Measurements from ENCODE around the gene UPP1. TPM values are rescaled to one million over a fixed set of nuclear protein-coding genes. Genes with fewer than 3 reads are reported as not detected.

The UPP1 gene
- total RNA-seq, 1 donor from 2014 or later = 61.0 TPM

DNA sequence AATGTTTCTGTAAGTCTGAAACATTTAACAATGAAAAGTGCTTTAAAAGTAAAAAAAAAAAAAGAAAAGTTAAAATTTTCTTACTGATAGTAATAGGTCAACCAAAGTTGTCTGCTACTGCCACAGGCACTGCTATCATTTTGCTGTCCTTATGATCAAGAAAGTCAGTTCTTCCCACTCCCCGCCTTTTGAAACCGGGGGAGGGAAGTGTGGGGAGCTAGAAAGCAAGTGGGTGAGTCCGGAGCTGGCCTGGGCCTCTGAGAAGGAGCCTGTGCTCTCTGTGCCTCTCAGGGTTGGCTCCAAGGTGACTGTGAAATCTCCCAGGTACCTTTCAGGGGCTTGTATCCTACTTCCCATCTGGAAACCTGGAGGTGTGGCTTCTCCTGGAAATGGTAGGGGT, 46.4 kb upstream of the UPP1 start:
- TF ChIP-seq, protein P1, sequence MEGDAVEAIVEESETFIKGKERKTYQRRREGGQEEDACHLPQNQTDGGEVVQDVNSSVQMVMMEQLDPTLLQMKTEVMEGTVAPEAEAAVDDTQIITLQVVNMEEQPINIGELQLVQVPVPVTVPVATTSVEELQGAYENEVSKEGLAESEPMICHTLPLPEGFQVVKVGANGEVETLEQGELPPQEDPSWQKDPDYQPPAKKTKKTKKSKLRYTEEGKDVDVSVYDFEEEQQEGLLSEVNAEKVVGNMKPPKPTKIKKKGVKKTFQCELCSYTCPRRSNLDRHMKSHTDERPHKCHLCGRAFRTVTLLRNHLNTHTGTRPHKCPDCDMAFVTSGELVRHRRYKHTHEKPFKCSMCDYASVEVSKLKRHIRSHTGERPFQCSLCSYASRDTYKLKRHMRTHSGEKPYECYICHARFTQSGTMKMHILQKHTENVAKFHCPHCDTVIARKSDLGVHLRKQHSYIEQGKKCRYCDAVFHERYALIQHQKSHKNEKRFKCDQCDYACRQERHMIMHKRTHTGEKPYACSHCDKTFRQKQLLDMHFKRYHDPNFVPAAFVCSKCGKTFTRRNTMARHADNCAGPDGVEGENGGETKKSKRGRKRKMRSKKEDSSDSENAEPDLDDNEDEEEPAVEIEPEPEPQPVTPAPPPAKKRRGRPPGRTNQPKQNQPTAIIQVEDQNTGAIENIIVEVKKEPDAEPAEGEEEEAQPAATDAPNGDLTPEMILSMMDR (IDR thresholded peaks at IDR 0.05) = no peak
- no peaks in the 10 kb centered on the region for H3K9me3 ChIP-seq
- H3K27me3 ChIP-seq (ENCODE audit: low read depth) = no peaks in the 10 kb centered on the region
- no peaks in the 10 kb centered on the region for H3K4me1 ChIP-seq
- H3K4me3 ChIP-seq = no peak overlapping the region
- H3K36me3 ChIP-seq = no peaks in the 10 kb centered on the region
- H3K27ac ChIP-seq = no peak overlapping the region
- intact Hi-C loops (cut with DNase I) = no loop called here
- ATAC-seq (no peak), DNase-seq (no peak)

DNA sequence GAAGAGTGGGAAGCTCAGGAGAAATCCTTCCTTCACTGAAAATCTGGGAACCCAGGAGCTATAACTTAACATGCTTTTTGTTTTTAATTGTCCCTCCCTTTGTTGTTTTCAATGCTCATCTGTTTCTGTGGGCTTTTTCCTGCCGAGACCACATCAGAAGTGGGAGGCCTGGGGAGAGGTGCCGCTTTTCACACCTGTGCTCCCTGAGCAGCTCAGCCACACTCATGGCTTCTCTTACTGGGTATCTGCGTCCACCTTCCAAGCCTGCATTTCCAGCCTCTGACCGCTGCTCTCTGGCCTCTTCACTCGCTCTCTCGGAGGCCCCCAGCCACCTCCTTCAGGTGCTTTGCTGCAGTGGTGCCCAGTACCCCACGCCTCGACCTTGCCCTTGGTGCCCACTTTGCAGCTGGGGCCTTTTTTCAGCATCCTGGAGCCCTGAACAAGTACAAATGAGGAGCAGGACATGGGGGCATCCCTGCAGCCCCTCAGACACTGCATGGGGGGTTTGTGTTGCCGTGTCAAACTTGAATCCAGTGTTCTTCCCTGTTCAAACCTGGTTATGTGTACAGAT, 43.8 kb upstream of the UPP1 start:
- Histone ChIP-seq H3K4me3 (no peak overlapping the region), H3K4me1 (no peaks in the 10 kb centered on the region), H3K9me3 (no peaks in the 10 kb centered on the region), H3K27ac (no peak overlapping the region), H3K27me3 (ENCODE audit: low read depth) (no peaks in the 10 kb centered on the region), H3K36me3 (no peaks in the 10 kb centered on the region)
- DNase-seq (no peak), ATAC-seq (no peak)
- TF ChIP-seq, protein P1 (IDR thresholded peaks at IDR 0.05) = no peak
- intact Hi-C loops (cut with DNase I) = no loop called here

DNA sequence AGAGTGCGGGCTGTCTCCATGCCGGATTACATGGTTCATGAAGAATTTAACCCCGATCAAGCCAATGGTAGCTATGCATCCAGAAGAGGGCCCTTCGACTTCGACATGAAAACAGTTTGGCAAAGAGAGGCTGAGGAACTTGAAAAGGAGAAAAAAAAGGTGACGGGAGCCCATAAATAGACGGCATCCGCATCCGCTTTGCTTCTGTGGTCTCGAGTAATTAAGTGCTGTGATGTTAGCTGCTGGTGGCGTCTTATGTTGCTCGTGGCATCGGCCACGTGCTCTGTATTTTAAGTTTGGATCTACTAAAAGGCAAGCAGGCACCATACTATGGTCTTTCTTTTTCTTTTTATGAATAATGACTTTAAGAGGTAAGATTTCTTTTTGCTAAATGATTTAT, 42.6 kb upstream of the UPP1 start:
- H3K9me3 ChIP-seq = no peaks in the 10 kb centered on the region
- no peak for ATAC-seq
- TF ChIP-seq, protein P1 (IDR thresholded peaks at IDR 0.05) = no peak
- no peaks in the 10 kb centered on the region for H3K4me1 ChIP-seq
- DNase-seq = no peak
- H3K27me3 ChIP-seq (ENCODE audit: low read depth) = no peaks in the 10 kb centered on the region
- no peaks in the 10 kb centered on the region for H3K36me3 ChIP-seq
- no peak overlapping the region for H3K27ac ChIP-seq
- intact Hi-C loops (cut with DNase I) = no loop called here
- H3K4me3 ChIP-seq = no peak overlapping the region

DNA sequence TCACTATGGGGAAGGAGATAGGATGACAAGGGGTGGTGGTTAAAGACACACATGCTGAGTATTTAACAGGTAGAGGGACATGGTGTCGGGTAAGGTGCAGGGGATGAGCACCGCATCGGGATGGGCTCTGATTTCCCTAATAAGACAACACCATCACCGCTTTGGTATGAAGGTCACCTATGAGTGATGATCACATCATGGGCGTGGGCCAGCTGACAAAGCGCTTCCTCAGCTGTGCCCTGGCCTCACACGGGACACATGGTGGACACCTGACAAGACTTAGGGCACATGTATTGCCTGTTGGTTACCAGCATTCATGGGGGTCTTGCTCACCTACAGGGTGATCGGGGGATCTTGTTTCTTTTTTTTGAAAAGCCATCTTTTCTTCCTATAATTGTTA, 41.0 kb upstream of the UPP1 start:
- intact Hi-C loops (cut with DNase I) = no loop called here

DNA sequence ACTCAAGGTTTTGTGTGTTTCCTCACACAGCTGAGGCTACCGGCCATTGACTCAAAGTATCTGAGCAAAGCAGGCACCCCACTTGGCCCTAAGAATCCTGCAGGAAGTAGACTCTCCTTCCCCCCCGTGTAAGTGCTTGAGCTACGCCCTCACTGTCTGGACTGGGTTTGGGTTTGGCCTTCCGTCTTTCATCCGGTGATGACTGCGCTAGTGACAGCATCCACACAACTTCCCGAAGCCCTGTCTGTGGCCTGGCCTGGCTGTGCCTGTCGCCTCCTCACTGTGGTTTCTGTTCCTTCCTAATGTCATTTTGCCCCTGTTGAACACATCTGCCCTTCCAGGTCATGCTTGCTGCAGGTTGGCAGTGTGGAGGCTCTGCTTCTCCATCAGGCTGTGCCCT, 39.2 kb upstream of the UPP1 start:
- H3K9me3 ChIP-seq = no peaks in the 10 kb centered on the region
- peaks cover 5% of the 10 kb centered on the region for H3K4me1 ChIP-seq
- DNase-seq (peak; percentile 64), ATAC-seq (peak; percentile 38 to 76)
- H3K27me3 ChIP-seq (ENCODE audit: low read depth) = no peaks in the 10 kb centered on the region
- TF ChIP-seq, protein P1 (IDR thresholded peaks at IDR 0.05) = no peak
- H3K4me3 ChIP-seq = no peak overlapping the region
- intact Hi-C loops (cut with DNase I) = no loop called here
- H3K27ac ChIP-seq = no peak overlapping the region
- no peaks in the 10 kb centered on the region for H3K36me3 ChIP-seq

More for the DNA sequence above, 41.0 kb upstream of the UPP1 start:
- TF ChIP-seq, protein P1 (IDR thresholded peaks at IDR 0.05) = no peak
- Histone ChIP-seq H3K36me3 (no peaks in the 10 kb centered on the region), H3K9me3 (no peaks in the 10 kb centered on the region), H3K27ac (no peak overlapping the region), H3K4me3 (no peak overlapping the region), H3K27me3 (ENCODE audit: low read depth) (no peaks in the 10 kb centered on the region), H3K4me1 (peaks cover under 1% of the 10 kb centered on the region)
- no peak for DNase-seq
- no peak for ATAC-seq
